Effector memory CD4-positive, alpha-beta T cell (primary cell): ENCODE measurements around the gene ATP8A2.
"Not testable (repeated sequence)": the region's sequence is repeated elsewhere in the genome, so short reads cannot be mapped to it uniquely, and the experiment has no call there.

Experiments
- DNase-seq, 3 donors: peaks; one replicate each; pipeline ENCODE4 v3.0.0-alpha.2; 2020
- H3K27ac ChIP-seq: 2 replicates; pipeline ENCODE4 v1.7.0; 2013; ENCODE audit warnings: mild to moderate bottlenecking, low read length, moderate library complexity; ENCODE audit not compliant: insufficient read depth, poor library complexity, severe bottlenecking
- H3K27me3 ChIP-seq: replicated peaks from 2 replicates; pipeline ENCODE4 v1.7.0; 2013; ENCODE audit warnings: mild to moderate bottlenecking, low read length; ENCODE audit not compliant: insufficient read depth, control insufficient read depth, poor library complexity, severe bottlenecking
- H3K36me3 ChIP-seq: 2 replicates; pipeline ENCODE4 v1.7.0; 2013; ENCODE audit warnings: mild to moderate bottlenecking, low read length, moderate library complexity; ENCODE audit not compliant: control insufficient read depth, insufficient read depth
- H3K4me1 ChIP-seq: 2 replicates; pipeline ENCODE4 v1.7.0; 2013; ENCODE audit warnings: low read length, mild to moderate bottlenecking; ENCODE audit not compliant: control insufficient read depth, insufficient read depth, poor library complexity, severe bottlenecking
- H3K4me3 ChIP-seq: 2 replicates; pipeline ENCODE4 v1.7.0; 2013; ENCODE audit warnings: low read length, low read depth, mild to moderate bottlenecking; ENCODE audit not compliant: insufficient read depth, poor library complexity, severe bottlenecking
- H3K9me3 ChIP-seq: 2 replicates; pipeline ENCODE4 v1.7.0; 2013; ENCODE audit warnings: mild to moderate bottlenecking, low read length, moderate library complexity; ENCODE audit not compliant: control insufficient read depth

The ATP8A2 gene

DNA sequence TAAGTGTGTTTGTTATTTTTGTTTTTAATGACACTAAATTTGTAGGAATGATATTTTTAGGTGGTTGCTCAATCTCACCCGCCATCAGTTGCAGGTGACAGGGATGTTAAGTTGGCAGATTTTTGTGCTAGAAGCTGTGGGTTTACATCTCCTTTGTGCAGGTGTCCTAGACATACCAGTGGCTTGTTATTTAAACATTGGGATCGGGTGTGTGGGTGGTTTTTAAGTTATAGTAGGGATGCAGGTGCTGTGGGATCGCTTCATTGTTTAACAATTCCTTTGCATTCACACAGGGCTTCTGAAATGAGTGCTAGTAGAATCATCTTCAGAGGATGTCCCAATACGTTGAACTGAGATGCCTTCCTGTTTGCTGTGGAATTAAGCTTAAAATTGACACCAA lies 580.1 kb downstream of the ATP8A2 start:
- peaks cover 2% of the 10 kb centered on the region for H3K4me1 ChIP-seq
- no peak for DNase-seq
- no peaks in the 10 kb centered on the region for H3K36me3 ChIP-seq
- no peak overlapping the region for H3K27ac ChIP-seq
- H3K27me3 ChIP-seq, result no peaks in the 10 kb centered on the region
- no peak overlapping the region for H3K4me3 ChIP-seq
- H3K9me3 ChIP-seq, result peaks cover 4% of the 10 kb centered on the region

GRCh38 chr13:25954080-25954479 lies 582.3 kb downstream of the ATP8A2 start:
- not testable (repeated sequence) for H3K9me3 ChIP-seq, H3K4me3 ChIP-seq, H3K36me3 ChIP-seq, H3K27ac ChIP-seq, H3K4me1 ChIP-seq, DNase-seq, H3K27me3 ChIP-seq

GRCh38 chr13:25954943-25955342 lies 583.2 kb downstream of the ATP8A2 start:
- not testable (repeated sequence) for H3K27ac ChIP-seq, H3K27me3 ChIP-seq, H3K9me3 ChIP-seq, DNase-seq, H3K4me1 ChIP-seq, H3K4me3 ChIP-seq, H3K36me3 ChIP-seq

- DNase-seq, result no peak
Measured at GRCh38 chr13:25958986-25959385, 587.2 kb downstream of the ATP8A2 start.

DNA sequence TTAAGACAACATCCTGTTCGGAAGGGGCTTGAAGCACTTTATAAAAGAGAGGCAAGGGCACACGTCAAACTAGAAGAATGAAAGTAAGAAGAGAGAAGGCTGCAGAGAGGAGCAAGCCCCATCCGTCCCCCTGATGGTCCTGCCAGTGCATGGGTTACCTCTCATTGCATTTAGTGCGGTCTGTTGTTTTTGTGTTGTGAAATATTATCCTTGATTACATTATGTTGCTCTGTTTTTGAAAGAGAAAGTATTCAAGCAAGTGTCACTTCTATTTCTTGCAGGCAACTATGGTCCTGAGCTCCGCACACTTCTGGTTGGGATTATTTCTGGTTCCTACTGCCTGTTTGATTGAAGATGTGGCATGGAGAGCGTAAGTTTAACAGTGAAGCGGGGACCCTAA lies 589.5 kb downstream of the ATP8A2 start:
- Histone ChIP-seq H3K27me3 (no peaks in the 10 kb centered on the region), H3K4me1 (no peaks in the 10 kb centered on the region), H3K27ac (no peak overlapping the region), H3K36me3 (no peaks in the 10 kb centered on the region), H3K4me3 (no peak overlapping the region), H3K9me3 (no peaks in the 10 kb centered on the region)
- no peak for DNase-seq

More at GRCh38 chr13:25958986-25959385, 587.2 kb downstream of the ATP8A2 start:
- Histone ChIP-seq H3K27ac (no peak overlapping the region), H3K27me3 (no peaks in the 10 kb centered on the region), H3K4me1 (peaks cover 2% of the 10 kb centered on the region), H3K4me3 (no peak overlapping the region), H3K36me3 (no peaks in the 10 kb centered on the region), H3K9me3 (no peaks in the 10 kb centered on the region)

DNA sequence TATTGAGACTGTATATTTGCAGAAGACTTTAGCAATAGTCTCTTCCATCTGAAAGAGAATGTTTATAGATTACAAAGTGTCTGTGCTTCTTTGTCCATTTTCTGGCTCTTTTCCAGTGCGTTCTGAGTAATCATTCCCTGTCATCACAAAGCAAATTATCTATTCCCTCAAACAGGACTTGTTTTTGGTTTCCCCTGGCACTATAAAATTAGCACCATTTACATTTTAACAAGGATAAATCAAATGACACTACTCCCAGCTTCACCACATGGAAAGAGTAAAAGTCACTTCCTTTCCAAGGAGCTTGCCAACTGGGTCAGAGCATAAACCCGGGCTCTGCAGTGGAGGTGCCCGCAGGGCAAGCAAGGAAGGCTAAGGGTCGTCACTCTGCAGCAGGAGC lies 591.9 kb downstream of the ATP8A2 start:
- Histone ChIP-seq H3K27me3 (no peaks in the 10 kb centered on the region), H3K36me3 (no peaks in the 10 kb centered on the region), H3K4me1 (no peaks in the 10 kb centered on the region), H3K9me3 (no peaks in the 10 kb centered on the region), H3K27ac (no peak overlapping the region), H3K4me3 (no peak overlapping the region)
- DNase-seq, result no peak

- Histone ChIP-seq H3K27me3 (no peaks in the 10 kb centered on the region), H3K36me3 (no peaks in the 10 kb centered on the region), H3K4me1 (no peaks in the 10 kb centered on the region), H3K9me3 (no peaks in the 10 kb centered on the region), H3K4me3 (no peak overlapping the region), H3K27ac (no peak overlapping the region)
- DNase-seq, result no peak
Measured at GRCh38 chr13:25965596-25965995, 593.8 kb downstream of the ATP8A2 start.

GRCh38 chr13:25966086-25966485 lies 594.3 kb downstream of the ATP8A2 start:
- no peak for DNase-seq
- no peak overlapping the region for H3K4me3 ChIP-seq
- no peaks in the 10 kb centered on the region for H3K4me1 ChIP-seq
- H3K27me3 ChIP-seq, result no peaks in the 10 kb centered on the region
- H3K9me3 ChIP-seq, result no peaks in the 10 kb centered on the region
- H3K36me3 ChIP-seq, result no peaks in the 10 kb centered on the region
- no peak overlapping the region for H3K27ac ChIP-seq

GRCh38 chr13:25967144-25967543 lies 595.4 kb downstream of the ATP8A2 start:
- no peaks in the 10 kb centered on the region for H3K9me3 ChIP-seq
- H3K4me3 ChIP-seq, result no peak overlapping the region
- H3K27me3 ChIP-seq, result no peaks in the 10 kb centered on the region
- H3K27ac ChIP-seq, result no peak overlapping the region
- no peak for DNase-seq
- no peaks in the 10 kb centered on the region for H3K4me1 ChIP-seq
- H3K36me3 ChIP-seq, result no peaks in the 10 kb centered on the region

DNA sequence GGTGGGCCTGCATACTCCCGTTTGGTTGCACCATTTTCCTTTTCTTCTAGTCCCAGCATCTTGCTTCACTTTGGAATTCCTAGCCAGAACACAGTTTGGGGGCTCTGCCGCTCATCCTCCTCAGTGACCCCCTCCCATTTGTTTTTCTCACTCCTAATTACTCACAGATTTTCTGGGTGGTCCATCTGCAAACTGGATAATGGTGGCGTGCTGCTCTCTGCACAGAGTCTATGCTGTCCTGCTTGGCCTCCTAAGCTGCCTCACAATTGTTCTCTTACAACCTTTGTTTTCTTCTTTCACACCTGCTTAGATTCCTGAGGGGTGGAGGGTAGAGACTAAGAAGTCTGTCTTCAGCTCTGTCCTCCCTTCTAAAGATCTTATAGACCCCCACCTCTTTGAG lies 599.3 kb downstream of the ATP8A2 start:
- Histone ChIP-seq H3K4me3 (no peak overlapping the region), H3K4me1 (peaks cover 6% of the 10 kb centered on the region), H3K27ac (no peak overlapping the region), H3K36me3 (no peaks in the 10 kb centered on the region), H3K9me3 (no peaks in the 10 kb centered on the region), H3K27me3 (no peaks in the 10 kb centered on the region)
- DNase-seq, result no peak
